Stimulated activated CD8-positive, alpha-beta memory T cell treated with anti-CD3 and anti-CD28 coated beads, Interleukin-4, amount 100 ng/mL, for 24 hours (primary cell): ENCODE data around the gene TNFAIP2.

Experiments
- DNase-seq: peaks from one replicate; pipeline ENCODE4 v3.0.0-alpha.2; 2020; ENCODE audit warnings: low read depth

The TNFAIP2 gene

DNA sequence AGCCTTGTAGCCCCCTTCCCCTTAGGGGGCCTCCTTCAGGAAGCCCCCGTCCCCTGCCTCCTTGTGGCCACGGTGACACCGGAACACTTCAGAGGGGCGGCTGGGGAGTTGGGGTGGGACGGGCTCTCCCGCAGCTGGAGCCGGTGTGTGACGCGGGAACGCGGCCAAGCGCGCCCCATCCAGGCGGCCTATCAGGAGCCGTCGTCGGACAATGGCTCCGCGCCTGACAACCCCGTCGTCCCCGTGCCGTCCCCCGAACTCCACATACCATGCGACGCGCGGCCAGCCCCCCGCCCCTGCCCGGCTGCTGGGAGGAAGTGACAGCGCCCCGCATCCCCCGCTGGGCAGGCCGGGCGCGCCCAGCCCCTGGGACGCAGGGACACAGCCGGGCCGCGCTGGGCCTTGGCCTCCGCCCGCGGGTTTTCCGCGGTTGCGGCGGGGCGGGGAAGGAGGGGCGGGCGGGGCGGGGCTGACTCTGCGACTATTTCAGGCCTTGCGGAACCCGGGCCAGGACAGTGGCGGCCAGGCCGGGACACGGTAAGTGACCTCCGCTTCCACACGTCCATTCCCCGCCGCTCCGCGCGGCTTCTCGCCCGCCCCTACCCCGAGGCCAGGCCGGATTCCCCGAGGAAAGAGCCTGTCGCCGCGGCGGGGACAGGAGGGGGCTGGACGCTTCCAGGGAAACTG lies at the start of gene TNFAIP2:
TNFAIP2 (plus strand) TSS at position 515 of the 687 bp plus-strand sequence. CDS start 2,997 bp downstream, outside the sequence.
- DNase-seq = no peak

DNA sequence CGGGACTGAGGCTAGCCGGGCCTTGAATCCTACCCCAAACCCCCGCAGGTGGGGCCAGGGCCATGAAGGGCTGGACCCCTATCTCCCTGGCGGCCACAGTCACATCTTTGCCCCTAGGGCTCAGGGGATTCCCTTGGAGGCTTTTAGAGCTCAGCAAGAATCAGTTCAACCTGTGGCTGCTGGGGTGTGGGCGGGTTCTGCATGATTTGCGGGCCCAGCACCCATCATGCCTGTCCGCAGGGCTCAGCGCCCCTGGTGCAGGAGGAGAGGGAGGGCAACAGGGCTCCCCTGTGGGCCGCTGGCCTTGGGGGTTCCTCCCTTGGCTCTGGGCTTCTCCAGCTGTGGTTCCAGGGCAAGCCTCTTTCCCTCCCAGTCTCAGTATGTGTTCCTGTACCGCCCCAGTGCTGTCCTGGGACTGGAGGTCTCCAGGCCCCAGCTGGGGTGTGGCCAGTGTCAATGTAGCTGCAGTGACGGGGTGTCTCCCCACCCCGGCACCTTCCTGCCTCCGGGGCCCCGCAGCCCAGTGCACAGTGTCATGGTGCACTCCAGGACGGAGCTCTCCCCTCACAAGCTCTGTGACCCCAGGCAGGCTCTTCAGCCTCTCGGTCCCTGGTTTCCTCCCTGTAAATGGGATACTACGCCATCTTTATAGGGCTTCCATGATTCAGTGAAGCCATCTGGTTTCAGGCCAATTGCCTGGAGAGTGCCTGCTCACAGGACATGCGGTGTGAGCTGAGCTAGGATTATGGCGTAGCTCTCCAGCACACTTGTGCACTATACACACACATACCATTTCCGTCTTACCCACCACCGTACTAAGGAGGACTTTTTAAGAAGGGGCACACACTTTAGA lies 49.2 kb upstream of the TNFAIP2 start:
- DNase-seq = no peak

DNA sequence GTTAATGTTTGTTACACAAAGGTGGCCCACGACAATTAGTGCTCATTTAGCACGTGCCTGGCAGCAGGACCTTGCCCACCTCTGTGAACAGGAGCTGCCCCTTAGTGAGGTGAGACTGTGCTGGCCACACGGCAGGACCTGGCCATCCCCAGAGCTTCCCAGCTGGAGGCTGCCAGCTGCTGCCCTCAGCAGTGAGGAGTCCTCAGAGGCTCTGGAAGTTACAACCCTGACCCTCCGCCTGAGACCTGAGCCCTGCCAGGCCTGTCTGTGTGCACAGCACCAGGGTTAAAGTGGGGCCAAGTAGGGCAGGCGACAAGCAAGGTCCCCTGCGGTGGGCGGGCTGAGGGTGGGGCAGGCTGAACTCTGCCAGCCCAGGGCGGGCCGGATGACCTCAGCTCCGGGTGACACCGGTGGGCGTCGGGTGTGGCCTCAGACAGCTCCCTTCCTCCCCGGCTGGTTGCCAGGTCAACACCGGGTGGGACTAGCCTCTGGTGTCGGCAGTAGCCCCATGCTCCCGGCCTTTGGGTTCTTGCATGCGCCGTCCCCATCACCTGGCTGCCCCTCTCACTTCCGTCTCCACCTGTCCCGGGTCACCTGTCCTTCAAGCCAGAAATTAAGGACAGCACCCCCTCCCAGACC lies 48.4 kb upstream of the TNFAIP2 start:
- DNase-seq = no peak

- peak; percentile 54 for DNase-seq
Observed at GRCh38 chr14:103078420-103078749, 44.9 kb upstream of the TNFAIP2 start.

GRCh38 chr14:103078860-103079587 lies 44.2 kb upstream of the TNFAIP2 start:
- DNase-seq = no peak

GRCh38 chr14:103081951-103082350 lies 41.3 kb upstream of the TNFAIP2 start:
- no peak for DNase-seq

DNA sequence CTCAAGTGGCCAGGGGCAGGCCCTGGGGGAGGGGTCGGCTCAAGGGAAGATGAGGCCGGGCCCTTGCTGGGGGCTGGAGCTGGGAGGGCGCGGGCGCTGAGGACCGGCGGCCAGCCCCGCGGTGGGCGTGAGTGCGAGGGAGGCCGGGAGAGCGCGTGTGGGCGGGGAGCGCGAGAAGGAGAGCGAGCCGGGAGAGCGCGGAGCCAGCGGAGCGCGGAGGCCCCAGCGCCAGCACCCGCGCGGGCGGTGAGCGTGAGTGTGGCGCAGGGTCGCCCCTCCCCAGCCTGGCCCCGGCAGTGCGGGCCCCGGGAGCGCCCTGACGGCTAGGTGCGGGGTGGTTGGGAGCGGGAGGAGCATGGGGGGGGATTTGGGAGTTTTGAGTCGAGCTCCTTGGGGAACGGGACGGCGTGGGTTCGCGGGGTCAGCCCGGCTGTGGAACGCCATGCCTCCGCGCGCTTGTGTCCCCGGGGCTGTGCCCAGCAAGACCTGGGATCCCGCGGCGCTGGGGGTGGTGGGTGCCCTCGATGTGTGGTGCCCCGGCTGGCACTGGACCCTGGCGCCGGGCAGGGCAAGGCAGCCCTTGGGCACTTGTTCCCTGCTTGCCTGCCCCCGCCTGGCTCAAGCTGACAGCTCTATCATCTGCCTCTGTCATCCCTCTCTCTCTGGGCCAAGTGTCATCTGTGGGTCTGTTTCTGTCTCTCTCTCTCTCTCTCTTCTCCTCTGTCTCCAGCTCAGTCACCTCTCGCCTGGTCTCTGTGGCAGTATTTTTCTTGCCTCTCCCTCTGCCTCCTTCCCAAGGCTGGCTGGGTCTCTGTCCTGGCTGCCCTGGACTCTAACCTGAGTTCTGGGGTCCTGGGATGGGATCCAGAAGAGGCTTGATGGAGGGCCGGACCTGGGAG lies 39.0 kb upstream of the TNFAIP2 start, which contains the start of gene LBHD2:
LBHD2 (plus strand) TSS at position 190 of the 899 bp plus-strand sequence. CDS start 1,803 bp downstream, outside the sequence.
- no peak for DNase-seq

GRCh38 chr14:103085106-103086091 lies 37.9 kb upstream of the TNFAIP2 start:
- DNase-seq = no peak

DNA sequence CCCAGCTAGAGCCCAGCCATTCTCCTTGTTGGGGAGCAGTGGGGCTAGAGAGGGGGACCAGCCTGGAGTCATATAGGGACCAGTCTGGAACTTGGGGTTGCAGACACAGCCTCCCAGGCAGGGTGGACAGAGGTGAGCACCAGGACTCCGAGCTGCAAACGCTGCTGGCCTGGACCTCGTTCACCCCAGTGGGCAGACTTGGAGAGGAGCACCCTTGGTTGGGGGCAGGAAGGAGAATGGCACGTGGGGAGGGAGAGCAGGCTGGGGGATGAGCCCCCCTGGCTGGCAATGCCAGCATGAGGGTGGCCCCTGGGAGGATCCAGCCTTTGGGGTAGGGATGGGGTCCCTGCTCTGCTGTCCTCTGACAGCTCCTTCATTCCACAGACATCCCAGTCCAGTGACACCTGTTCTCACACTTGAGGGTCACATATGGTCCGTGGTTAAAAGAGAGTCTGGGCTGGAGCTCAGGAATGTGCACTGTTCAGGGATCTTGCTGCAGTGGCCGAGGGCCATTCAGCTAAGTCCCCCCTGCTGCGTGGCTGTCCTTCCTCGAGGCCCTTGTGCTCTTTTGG lies 36.4 kb upstream of the TNFAIP2 start:
- DNase-seq = no peak

DNA sequence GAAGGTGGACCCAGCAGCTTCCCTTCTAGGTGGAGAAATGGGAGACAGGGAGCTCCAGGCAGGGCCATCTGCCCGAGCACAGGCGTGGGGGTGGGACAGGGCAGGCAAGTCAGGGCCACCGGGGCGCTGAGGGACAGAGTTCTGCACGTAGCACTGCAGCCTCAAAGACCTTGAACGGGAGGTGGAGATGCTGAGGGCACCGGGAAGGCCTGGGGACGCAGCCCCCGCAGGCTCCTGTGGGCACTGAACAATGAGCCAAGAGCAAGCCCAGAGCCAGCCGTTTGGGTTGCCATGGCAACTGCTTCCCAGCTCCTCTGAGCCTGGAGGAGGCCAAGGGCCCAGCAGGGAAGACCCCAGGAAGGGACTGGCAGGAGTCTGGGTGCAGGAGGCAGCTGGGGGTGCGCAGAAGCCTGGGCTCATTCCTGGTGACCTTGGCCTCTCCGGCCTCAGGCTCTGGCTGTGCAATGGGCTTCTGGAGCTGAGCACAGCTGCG lies 35.9 kb upstream of the TNFAIP2 start:
- no peak for DNase-seq

DNA sequence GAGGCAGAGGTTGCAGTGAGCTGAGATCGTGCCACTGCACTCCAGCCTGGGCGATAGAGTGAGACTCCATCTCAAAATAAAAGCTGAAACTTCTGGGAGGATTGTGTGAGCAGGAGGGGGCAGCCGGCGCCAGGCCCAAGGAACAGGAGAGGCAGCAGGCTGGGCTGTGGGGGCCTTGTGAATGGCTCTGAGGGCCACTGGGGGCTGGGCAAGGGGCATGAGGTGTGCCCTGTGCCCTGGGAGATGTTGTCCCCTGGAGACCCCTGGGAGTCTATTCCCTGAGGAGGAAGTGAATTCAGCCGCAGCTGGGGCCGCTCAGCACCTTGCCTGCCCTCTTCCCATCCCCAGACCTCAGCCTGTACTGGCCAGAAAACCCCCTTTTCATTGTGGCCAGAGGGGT lies 34.3 kb upstream of the TNFAIP2 start:
- DNase-seq = no peak

DNA sequence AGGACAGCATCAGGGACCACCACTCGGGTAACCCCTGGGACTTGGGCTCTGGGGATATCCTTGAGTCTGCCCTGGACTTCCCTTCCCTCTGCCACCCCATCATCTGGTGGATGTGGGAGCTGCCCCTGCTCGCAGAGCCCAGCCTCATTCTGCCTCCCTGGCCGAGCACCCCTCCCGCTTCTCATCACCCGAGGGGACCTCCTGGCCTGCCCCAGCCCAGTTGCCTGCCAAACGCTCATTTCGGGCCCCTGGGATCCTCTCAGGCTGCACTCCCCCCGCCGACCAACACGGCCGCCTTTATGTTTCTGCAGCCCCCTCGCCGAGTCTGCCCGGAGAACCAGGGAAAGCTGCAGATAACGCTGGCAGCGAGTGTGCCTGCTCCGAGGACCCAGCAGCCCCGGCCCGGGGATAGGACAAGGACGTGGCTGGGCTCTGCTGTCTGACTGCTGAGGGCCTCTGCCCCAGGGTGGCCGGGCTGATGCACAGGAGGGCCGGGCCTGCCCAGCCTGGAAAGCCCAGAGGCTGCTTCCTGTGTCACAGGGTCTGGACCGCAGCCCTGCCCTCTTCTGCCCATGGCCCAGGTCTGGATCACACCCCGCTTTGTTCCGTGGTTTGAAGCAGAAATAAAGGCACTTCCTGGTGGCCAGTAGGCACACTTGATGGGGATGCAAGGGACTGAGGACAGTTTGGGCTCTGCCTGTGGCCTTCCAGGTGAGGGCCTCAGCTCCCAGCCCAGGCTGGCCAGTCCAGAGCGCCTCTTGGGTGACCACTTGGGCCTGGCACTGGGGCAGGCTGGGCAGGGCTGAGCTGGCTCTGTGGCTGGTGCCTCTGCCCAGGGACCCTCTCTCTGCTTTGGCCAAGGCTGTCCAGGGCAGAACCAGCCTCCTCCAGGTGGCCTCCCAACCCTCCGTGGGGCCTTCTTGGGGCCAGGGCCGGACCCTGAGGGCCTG lies 33.6 kb upstream of the TNFAIP2 start:
- no peak for DNase-seq

DNA sequence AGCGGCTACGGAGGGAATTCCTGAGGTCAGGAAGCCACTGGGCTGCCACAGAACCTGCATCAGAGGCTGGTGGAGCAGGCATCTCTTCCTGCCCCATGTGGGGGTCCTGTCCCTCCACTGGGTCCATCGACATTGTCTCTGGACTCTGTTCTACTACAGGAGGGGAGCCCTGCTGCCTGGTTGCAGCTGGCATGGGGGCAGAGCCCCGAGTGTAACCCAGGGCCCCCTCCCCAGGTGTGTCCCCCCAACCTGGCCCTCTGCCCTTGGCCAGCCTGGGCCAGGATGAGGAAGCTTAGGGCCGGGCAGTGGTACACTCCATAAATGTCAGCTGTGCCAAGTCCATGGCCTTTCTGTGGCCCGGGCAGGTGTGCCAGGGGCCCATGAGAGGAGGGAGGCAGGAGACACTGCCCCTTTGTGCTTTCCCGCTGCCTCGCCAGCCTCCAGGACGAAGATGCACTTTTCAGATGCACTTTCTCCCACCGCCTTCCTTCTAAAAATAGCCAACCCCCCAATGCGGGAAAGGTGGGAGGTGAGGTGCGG lies 32.7 kb upstream of the TNFAIP2 start:
- DNase-seq = no peak

DNA sequence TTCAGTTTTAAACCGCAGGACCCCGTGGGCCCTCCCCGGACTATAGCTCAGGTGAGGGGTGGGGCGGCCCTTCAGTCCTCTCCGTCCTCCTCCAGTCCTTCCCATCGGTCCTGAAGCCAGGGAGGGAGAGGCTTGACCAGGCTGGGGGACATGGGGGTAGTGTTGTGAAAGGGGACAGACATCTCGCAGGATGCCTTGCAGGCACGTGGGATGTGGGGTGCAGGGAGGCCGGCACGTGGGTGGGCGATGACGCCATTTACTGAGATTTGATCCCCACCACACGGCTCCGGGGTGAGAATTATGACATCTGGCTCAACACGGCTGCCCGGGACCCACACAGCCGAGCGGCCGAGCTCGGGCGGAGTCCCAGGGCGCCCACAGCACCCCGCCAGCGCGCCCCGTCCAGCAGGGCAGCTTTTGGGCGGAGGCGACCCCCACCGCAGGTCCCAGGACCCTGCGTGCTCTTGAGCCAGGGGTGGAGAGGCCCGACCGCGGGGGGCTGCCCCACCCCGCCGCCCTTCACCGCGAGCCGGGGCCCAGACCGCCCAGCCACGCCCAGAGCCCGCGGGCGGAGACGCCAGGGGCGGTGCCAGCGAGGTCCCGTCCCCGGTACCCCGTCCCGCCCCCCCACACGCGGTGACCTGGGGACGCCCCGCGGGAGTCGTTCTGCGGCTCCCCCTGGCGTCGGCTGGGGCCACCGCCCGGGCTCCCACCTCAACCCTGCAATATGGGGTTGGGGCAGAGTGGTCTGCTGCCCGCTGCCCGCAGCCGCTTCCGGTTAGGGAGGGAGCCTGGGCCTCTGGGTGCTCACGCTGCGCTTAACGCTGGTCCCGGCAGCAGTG lies 32.0 kb upstream of the TNFAIP2 start:
- peak; percentile 75 for DNase-seq

GRCh38 chr14:103091883-103092222 lies 31.4 kb upstream of the TNFAIP2 start:
- no peak for DNase-seq

- no peak for DNase-seq
Observed at GRCh38 chr14:103093856-103094405, 29.3 kb upstream of the TNFAIP2 start.
